H1 (cell line): ENCODE data around the gene VSNL1. TPM values are rescaled to one million over a fixed set of nuclear protein-coding genes. Genes with fewer than 3 reads are reported as not detected.

Experiments used
- CTCF ChIA-PET: fragments of 300-600 bp; sonication (Branson Sonifier 250); formaldehyde crosslinking; loops from one replicate; lab custom pipeline; 2021; ENCODE audit not compliant: partially characterized antibody; lab: Charles Lee
- POLR2A ChIA-PET: fragments of 300-600 bp; sonication (Branson Sonifier 250); formaldehyde crosslinking; loops from one replicate; lab custom pipeline; 2021; ENCODE audit warnings: inconsistent platforms; ENCODE audit not compliant: partially characterized antibody; lab: Charles Lee
- DNase-seq, 2 experiments: peaks; one replicate each; pipeline versions ENCODE4 v3.0.0 to v3.0.0-alpha.2; 2010 to 2022; ENCODE audit warnings: low spot score in 2 of 2, low read depth in 1 of 2, mixed read lengths in 1 of 2
- FAIRE-seq: peaks from 2 replicates; lab custom pipeline; 2011; peaks lifted over from hg19 to GRCh38; lab: Jason Lieb, UNC
- H2AFZ ChIP-seq: 2 replicates; pipeline ENCODE4 v1.8.1; 2012; ENCODE audit warnings: low read length, inconsistent platforms
- H2AK5ac ChIP-seq: 2 replicates; pipeline ENCODE4 v1.6.1; 2013; ENCODE audit warnings: low read depth, low read length
- H2BK120ac ChIP-seq: replicated peaks from 2 replicates; pipeline ENCODE3; 2013; ENCODE audit warnings: low read depth, low read length, inconsistent platforms
- H2BK12ac ChIP-seq: 2 replicates; pipeline ENCODE4 v1.6.1; 2013; ENCODE audit warnings: low read depth, low read length
- H2BK15ac ChIP-seq: 2 replicates; pipeline ENCODE4 v1.6.1; 2013; ENCODE audit warnings: low read length
- H2BK20ac ChIP-seq: 2 replicates; pipeline ENCODE4 v1.6.1; 2013; ENCODE audit warnings: low read length
- H2BK5ac ChIP-seq: 2 replicates; pipeline ENCODE4 v1.6.1; 2013; ENCODE audit warnings: low read depth, low read length
- H3K14ac ChIP-seq: 2 replicates; pipeline ENCODE4 v1.6.1; 2013; ENCODE audit warnings: inconsistent platforms; ENCODE audit not compliant: insufficient read length
- H3K18ac ChIP-seq: 2 replicates; pipeline ENCODE4 v1.6.1; 2013; ENCODE audit warnings: low read length; ENCODE audit errors: extremely low read depth
- H3K23ac ChIP-seq: 2 replicates; pipeline ENCODE4 v1.6.1; 2013; ENCODE audit warnings: inconsistent platforms; ENCODE audit not compliant: insufficient read length
- H3K23me2 ChIP-seq: 2 replicates; pipeline ENCODE4 v1.6.1; 2013; ENCODE audit warnings: low read depth, low read length
- H3K27ac ChIP-seq: 2 replicates; pipeline ENCODE4 v1.6.1; 2011; ENCODE audit warnings: low read depth, low read length, inconsistent platforms
- H3K27me3 ChIP-seq, 4 experiments: replicated peaks in 1 of 4; 1 replicate in 1 of 4; 2 replicates in 3 of 4; pipeline versions ENCODE4 v1.6.1 to v1.8.1; 2011 to 2013; ENCODE audit warnings: low read length in 3 of 4, mild to moderate bottlenecking in 3 of 4, inconsistent platforms in 2 of 4, mixed read lengths in 2 of 4, moderate library complexity in 1 of 4; ENCODE audit not compliant: control insufficient read depth in 3 of 4, insufficient read depth in 3 of 4; ENCODE audit errors: extremely low read depth in 1 of 4
- H3K36me3 ChIP-seq, 4 experiments: 2 replicates each; pipeline versions ENCODE4 v1.6.1 to v1.8.1; 2011 to 2013; ENCODE audit warnings: mild to moderate bottlenecking in 4 of 4, low read length in 3 of 4, moderate library complexity in 2 of 4, control low read depth in 1 of 4, inconsistent platforms in 1 of 4; ENCODE audit not compliant: insufficient read depth in 4 of 4, control insufficient read depth in 2 of 4
- H3K4ac ChIP-seq: replicated peaks from 2 replicates; pipeline ENCODE3; 2013; ENCODE audit warnings: low read length, low read depth, mixed read lengths, inconsistent platforms; ENCODE audit not compliant: insufficient read length
- H3K4me1 ChIP-seq, 4 experiments: replicated peaks in 1 of 4; 1 replicate in 1 of 4; 2 replicates in 3 of 4; pipeline versions ENCODE4 v1.6.1 to v1.8.1; 2011 to 2013; ENCODE audit warnings: low read length in 3 of 4, inconsistent platforms in 2 of 4, mixed read lengths in 1 of 4; ENCODE audit not compliant: insufficient read depth in 4 of 4, control insufficient read depth in 3 of 4
- H3K4me2 ChIP-seq, 2 experiments: 2 replicates each; pipeline versions ENCODE4 v1.6.1 to v1.8.1; 2011 to 2013; ENCODE audit warnings: low read depth in 2 of 2, low read length in 2 of 2, control low read depth in 1 of 2, inconsistent platforms in 1 of 2, mild to moderate bottlenecking in 1 of 2; ENCODE audit not compliant: insufficient read depth in 1 of 2
- H3K4me3 ChIP-seq, 4 experiments: fragments of 200-600, 300-600 bp in 1 of 4; sonication (generic), shearing (Covaris generic), sonication (Bioruptor Twin) in 1 of 4; 2 replicates each; pipeline versions ENCODE4 v1.5.1 to v1.8.1; 2011 to 2016; ENCODE audit warnings: low read length in 4 of 4, low read depth in 3 of 4, control low read depth in 2 of 4, inconsistent platforms in 2 of 4, mild to moderate bottlenecking in 2 of 4, mixed read lengths in 1 of 4, moderate library complexity in 1 of 4; ENCODE audit not compliant: insufficient read depth in 2 of 4; ENCODE audit errors: extremely low read depth in 1 of 4
- H3K56ac ChIP-seq: replicated peaks from 2 replicates; pipeline ENCODE3; 2013; ENCODE audit warnings: low read depth, mild to moderate bottlenecking, mixed read lengths, low read length, inconsistent platforms; ENCODE audit not compliant: insufficient read length
- H3K79me1 ChIP-seq: 2 replicates; pipeline ENCODE4 v1.6.1; 2013; ENCODE audit warnings: low read depth, low read length, control low read depth
- H3K79me2 ChIP-seq, 2 experiments: 2 replicates each; pipeline versions ENCODE4 v1.6.1 to v1.8.1; 2012 to 2013; ENCODE audit warnings: low read length in 2 of 2, mild to moderate bottlenecking in 2 of 2, inconsistent platforms in 1 of 2; ENCODE audit not compliant: insufficient read depth in 2 of 2, control insufficient read depth in 1 of 2
- H3K9ac ChIP-seq, 4 experiments: replicated peaks in 1 of 4; 1 replicate in 1 of 4; 2 replicates in 3 of 4; pipeline versions ENCODE4 v1.6.1 to v1.8.1; 2011 to 2013; ENCODE audit warnings: low read depth in 3 of 4, low read length in 3 of 4, control low read depth in 2 of 4, mild to moderate bottlenecking in 2 of 4, moderate library complexity in 2 of 4, inconsistent platforms in 1 of 4; ENCODE audit errors: extremely low read depth in 1 of 4
- H3K9me3 ChIP-seq, 2 experiments: 2 replicates each; pipeline versions ENCODE4 v1.6.1 to v1.8.1; 2012 to 2013; ENCODE audit warnings: mild to moderate bottlenecking in 2 of 2, moderate library complexity in 2 of 2, control low read depth in 1 of 2, inconsistent platforms in 1 of 2, low read depth in 1 of 2, low read length in 1 of 2, mixed read lengths in 1 of 2; ENCODE audit not compliant: insufficient read depth in 2 of 2
- H4K20me1 ChIP-seq, 2 experiments: replicated peaks in 1 of 2; 2 replicates each; pipeline versions ENCODE3 to v1.8.1; 2011 to 2013; ENCODE audit warnings: inconsistent platforms in 2 of 2, low read length in 2 of 2, mild to moderate bottlenecking in 1 of 2; ENCODE audit not compliant: insufficient read depth in 2 of 2, control insufficient read depth in 1 of 2
- H4K5ac ChIP-seq: 2 replicates; pipeline ENCODE4 v1.6.1; 2013; ENCODE audit warnings: low read length, low read depth, mixed read lengths, inconsistent platforms; ENCODE audit not compliant: insufficient read length
- H4K8ac ChIP-seq: 2 replicates; pipeline ENCODE4 v1.8.0; 2013; ENCODE audit warnings: mild to moderate bottlenecking, moderate library complexity, low read length, inconsistent platforms; ENCODE audit not compliant: insufficient read depth; ENCODE audit errors: extremely low read depth
- H4K91ac ChIP-seq: replicated peaks from 2 replicates; pipeline ENCODE3; 2013; ENCODE audit warnings: low read length, mixed read lengths, inconsistent platforms; ENCODE audit not compliant: insufficient read length
- BACH1 ChIP-seq: IDR thresholded peaks from 2 replicates; pipeline ENCODE4 v1.6.1; 2012; ENCODE audit warnings: low read length, improper control_type of control experiment
- BCL11A ChIP-seq, 2 experiments: IDR thresholded peaks; one replicate each; pipeline ENCODE4 v1.6.1; 2011; ENCODE audit warnings: low read depth in 2 of 2, low read length in 2 of 2, mild to moderate bottlenecking in 2 of 2
- WGBS, 2 experiments: shearing (Covaris generic) in 1 of 2; methylation state at CpG; one replicate each; pipeline versions ENCODE4 v1.1.6 to v1.1.7; 2013 to 2015; ENCODE audit warnings: low lambda C conversion rate in 2 of 2, mixed read lengths in 2 of 2, inconsistent platforms in 1 of 2, low coverage in 1 of 2, missing lambda C conversion rate in 1 of 2; ENCODE audit not compliant: insufficient replicate concordance in 2 of 2, insufficient coverage in 1 of 2, insufficient read length in 1 of 2; ENCODE audit errors: extremely low coverage in 1 of 2, missing lambda C conversion rate in 1 of 2; 5-methylcytosine and 5-hydroxymethylcytosine counted together
- polyA plus RNA-seq, 7 experiments: library from polyadenylated mRNA; depleted of rRNA in 3 of 7; stranded (reverse) in 5 of 7; unstranded in 2 of 7; fragments of >200 nt in 5 of 7; fragments of 200-250 nt in 2 of 7; gene quantifications; 1 replicate in 5 of 7; 2 replicates in 1 of 7; 4 replicates in 1 of 7; pipeline versions ENCODE4 v1.2.1 to v1.2.3, GENCODE V29; 2011 to 2013; ENCODE audit warnings: missing spikeins in 2 of 7, mixed read lengths in 2 of 7
- total RNA-seq: library from RNA; stranded (reverse); fragmentation: NEBNext Ultra II Directional; extraction: Animal tissue kit (Norgen Biotek cat#: 25700); gene quantifications from 2 replicates; pipeline ENCODE4 v1.2.1, GENCODE V29; 2021
- TF ChIP-seq, protein P1 (sequence below): IDR thresholded peaks from 2 replicates; pipeline ENCODE4 v1.6.1; 2012; ENCODE audit warnings: inconsistent platforms

The VSNL1 gene
- total and polyA plus RNA-seq, 2 of the 8 experiments (the other 6 are each of a cell fraction or from before 2014, with no cell fraction given) = 49.4 to 108 TPM

DNA sequence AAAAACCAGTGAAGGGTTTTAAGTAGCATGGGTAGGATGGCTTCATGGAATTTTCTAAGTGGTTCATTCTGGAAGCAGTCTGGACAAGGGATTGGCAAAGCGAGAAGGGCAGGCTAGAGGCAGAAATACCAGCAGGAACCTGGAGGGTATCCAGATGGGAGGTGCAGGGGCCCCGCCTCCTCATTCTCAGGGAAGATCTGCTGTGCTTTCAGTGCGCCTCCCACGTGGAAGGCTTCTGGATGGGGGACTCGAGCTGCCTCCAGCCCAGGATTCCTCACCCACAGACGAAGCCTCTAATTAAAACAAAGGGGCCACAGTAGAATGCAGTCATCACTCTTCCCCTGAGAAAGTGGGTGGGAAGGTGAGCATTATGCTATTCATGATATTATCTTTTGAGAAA is 79.8 kb downstream of the VSNL1 start:
- H2BK5ac ChIP-seq = no peak overlapping the region
- no peak overlapping the region; a peak in 1 of 4 replicates for H3K4me2 ChIP-seq
- H2BK20ac ChIP-seq = no peak overlapping the region
- POLR2A ChIA-PET = no interaction called here
- H3K18ac ChIP-seq = no peak overlapping the region
- H3K56ac ChIP-seq = no peak overlapping the region
- H3K79me2 ChIP-seq = no peaks in the 10 kb centered on the region
- no peaks in the 10 kb centered on the region for H4K20me1 ChIP-seq
- no peak overlapping the region for H3K23ac ChIP-seq
- H4K5ac ChIP-seq = no peak overlapping the region
- no peak overlapping the region for H2BK12ac ChIP-seq
- no peak for DNase-seq
- H2AFZ ChIP-seq = no peak overlapping the region
- WGBS, 2 experiments = 54% methylated on average over 6 of the region's 6 CpGs; no CpG with 5 or more reads in 1 of the 2 experiments
- no peaks in the 10 kb centered on the region; a peak in 1 of 8 replicates for H3K36me3 ChIP-seq
- no peaks in the 10 kb centered on the region for H3K27me3 ChIP-seq
- H3K14ac ChIP-seq = no peak overlapping the region
- no peak overlapping the region for H3K4ac ChIP-seq
- H2BK120ac ChIP-seq = no peak overlapping the region
- no peak overlapping the region for H2BK15ac ChIP-seq
- H3K4me1 ChIP-seq = peaks cover 0 to 6% (median 4%) of the 10 kb centered on the region in 4 experiments; a peak in 6 of 7 replicates
- TF ChIP-seq BACH1 (no peak), BCL11A (IDR thresholded peaks at IDR 0.05; ENCODE audit: low read depth in 2 of 2, low read length in 2 of 2) (no peak)
- TF ChIP-seq, protein P1, sequence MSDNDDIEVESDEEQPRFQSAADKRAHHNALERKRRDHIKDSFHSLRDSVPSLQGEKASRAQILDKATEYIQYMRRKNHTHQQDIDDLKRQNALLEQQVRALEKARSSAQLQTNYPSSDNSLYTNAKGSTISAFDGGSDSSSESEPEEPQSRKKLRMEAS = peak; percentile 45; the same call in 1 of the 2 replicates
- TF ChIP-seq, all 59 proteins: peak for 1
- Histone ChIP-seq H3K27ac (no peak overlapping the region), H3K23me2 (no peaks in the 10 kb centered on the region), H2AK5ac (no peak overlapping the region), H3K9me3 (no peaks in the 10 kb centered on the region), H4K8ac (no peak overlapping the region), H3K79me1 (no peaks in the 10 kb centered on the region; the same call in 1 of the 2 replicates), H3K4me3 (no peak overlapping the region), H3K9ac (no peak overlapping the region), H4K91ac (no peak overlapping the region)
- no peak for FAIRE-seq
- CTCF ChIA-PET = interaction anchor here (0.6 to 1.3 kb wide), 3 partner anchors 26 to 560 kb away, joined by 3 to 5 read pairs (median 3); no protein-coding TSS in a partner anchor
